Muscle of back (tissue), 11 donors: Measurements from ENCODE around the gene TECR. TPM values are rescaled to one million over a fixed set of nuclear protein-coding genes. Genes with fewer than 3 reads are reported as not detected.
A peak's percentile ranks its signal among the peaks of the same experiment; 100 is the strongest.
"Not testable (repeated sequence)": the region's sequence is repeated elsewhere in the genome, so short reads cannot be mapped to it uniquely, and the experiment has no call there.

Experiments
- DNase-seq, 3 donors: peaks; one replicate each; pipeline versions ENCODE4 v3.0.0 to v3.0.0-alpha.2; 2013
- polyA plus RNA-seq, 10 donors: library from polyadenylated mRNA; unstranded; fragments of 120-200 nt; gene quantifications; one replicate each; pipeline ENCODE4 v1.2.1, GENCODE V29; 2013; ENCODE audit not compliant: insufficient read length in 10 of 10

TECR gene
- polyA plus RNA-seq, 10 donors: 72.1 to 120 (median 103) TPM

- DNase-seq: no peak
Observed at GRCh38 chr19:14530506-14530905, 1.1 kb downstream of the TECR start.

- DNase-seq: no peak
Observed at GRCh38 chr19:14533450-14533849, 4.1 kb downstream of the TECR start.

GRCh38 chr19:14536926-14537692, 7.7 kb downstream of the TECR start:
- peak in 1 of 3 donors; percentile 45 for DNase-seq

- DNase-seq: no peak
Observed at GRCh38 chr19:14540741-14541525, 11.5 kb downstream of the TECR start.

- DNase-seq: not testable (repeated sequence)
Observed at GRCh38 chr19:14541979-14542378, 12.6 kb downstream of the TECR start.

- peak in 1 of 3 donors; percentile 79 for DNase-seq
Observed at GRCh38 chr19:14542711-14543328, 13.4 kb downstream of the TECR start.

GRCh38 chr19:14544047-14544446, 14.7 kb downstream of the TECR start:
- DNase-seq: no peak

GRCh38 chr19:14544977-14545715, 15.8 kb downstream of the TECR start:
- DNase-seq: peak; percentile 75 to 83 (median 79)

- DNase-seq: no peak
Observed at GRCh38 chr19:14545716-14546082, 16.3 kb downstream of the TECR start.

- no peak for DNase-seq
Observed at GRCh38 chr19:14550201-14550754, 20.9 kb downstream of the TECR start.

- peak in 2 of 3 donors; percentile 52 to 70 for DNase-seq
Observed at GRCh38 chr19:14551134-14552005, 22.0 kb downstream of the TECR start.

GRCh38 chr19:14552006-14552360, 22.6 kb downstream of the TECR start:
- DNase-seq: not testable (repeated sequence)

- no peak for DNase-seq
Observed at GRCh38 chr19:14553042-14553938, 23.9 kb downstream of the TECR start.

GRCh38 chr19:14553939-14554243, 24.5 kb downstream of the TECR start:
- DNase-seq: no peak

- DNase-seq: no peak
Observed at GRCh38 chr19:14554382-14554812, 25.0 kb downstream of the TECR start.

GRCh38 chr19:14555918-14556661, 26.7 kb downstream of the TECR start:
- DNase-seq: no peak

- DNase-seq: peak; percentile 57 to 88 (median 78)
Observed at GRCh38 chr19:14556662-14557188, 27.3 kb downstream of the TECR start.

GRCh38 chr19:14558370-14559066, 29.1 kb downstream of the TECR start:
- no peak for DNase-seq
